H1 (cell line): ENCODE data around the gene SELENOF. TPM values are rescaled to one million over a fixed set of nuclear protein-coding genes. Genes with fewer than 3 reads are reported as not detected.

Source experiments
- CTCF ChIA-PET: fragments of 300-600 bp; sonication (Branson Sonifier 250); formaldehyde crosslinking; loops from one replicate; lab custom pipeline; 2021; ENCODE audit not compliant: partially characterized antibody; lab: Charles Lee
- POLR2A ChIA-PET: fragments of 300-600 bp; sonication (Branson Sonifier 250); formaldehyde crosslinking; loops from one replicate; lab custom pipeline; 2021; ENCODE audit warnings: inconsistent platforms; ENCODE audit not compliant: partially characterized antibody; lab: Charles Lee
- DNase-seq, 2 experiments: peaks; one replicate each; pipeline versions ENCODE4 v3.0.0 to v3.0.0-alpha.2; 2010 to 2022; ENCODE audit warnings: low spot score in 2 of 2, low read depth in 1 of 2, mixed read lengths in 1 of 2
- FAIRE-seq: peaks from 2 replicates; lab custom pipeline; 2011; peaks lifted over from hg19 to GRCh38; lab: Jason Lieb, UNC
- H2AFZ ChIP-seq: 2 replicates; pipeline ENCODE4 v1.8.1; 2012; ENCODE audit warnings: low read length, inconsistent platforms
- H2AK5ac ChIP-seq: 2 replicates; pipeline ENCODE4 v1.6.1; 2013; ENCODE audit warnings: low read depth, low read length
- H2BK120ac ChIP-seq: replicated peaks from 2 replicates; pipeline ENCODE3; 2013; ENCODE audit warnings: low read depth, low read length, inconsistent platforms
- H2BK12ac ChIP-seq: 2 replicates; pipeline ENCODE4 v1.6.1; 2013; ENCODE audit warnings: low read depth, low read length
- H2BK15ac ChIP-seq: 2 replicates; pipeline ENCODE4 v1.6.1; 2013; ENCODE audit warnings: low read length
- H2BK20ac ChIP-seq: 2 replicates; pipeline ENCODE4 v1.6.1; 2013; ENCODE audit warnings: low read length
- H2BK5ac ChIP-seq: 2 replicates; pipeline ENCODE4 v1.6.1; 2013; ENCODE audit warnings: low read depth, low read length
- H3K14ac ChIP-seq: 2 replicates; pipeline ENCODE4 v1.6.1; 2013; ENCODE audit warnings: inconsistent platforms; ENCODE audit not compliant: insufficient read length
- H3K18ac ChIP-seq: 2 replicates; pipeline ENCODE4 v1.6.1; 2013; ENCODE audit warnings: low read length; ENCODE audit errors: extremely low read depth
- H3K23ac ChIP-seq: 2 replicates; pipeline ENCODE4 v1.6.1; 2013; ENCODE audit warnings: inconsistent platforms; ENCODE audit not compliant: insufficient read length
- H3K23me2 ChIP-seq: 2 replicates; pipeline ENCODE4 v1.6.1; 2013; ENCODE audit warnings: low read depth, low read length
- H3K27ac ChIP-seq: 2 replicates; pipeline ENCODE4 v1.6.1; 2011; ENCODE audit warnings: low read depth, low read length, inconsistent platforms
- H3K27me3 ChIP-seq, 4 experiments: replicated peaks in 1 of 4; 1 replicate in 1 of 4; 2 replicates in 3 of 4; pipeline versions ENCODE4 v1.6.1 to v1.8.1; 2011 to 2013; ENCODE audit warnings: low read length in 3 of 4, mild to moderate bottlenecking in 3 of 4, inconsistent platforms in 2 of 4, mixed read lengths in 2 of 4, moderate library complexity in 1 of 4; ENCODE audit not compliant: control insufficient read depth in 3 of 4, insufficient read depth in 3 of 4; ENCODE audit errors: extremely low read depth in 1 of 4
- H3K36me3 ChIP-seq, 4 experiments: 2 replicates each; pipeline versions ENCODE4 v1.6.1 to v1.8.1; 2011 to 2013; ENCODE audit warnings: mild to moderate bottlenecking in 4 of 4, low read length in 3 of 4, moderate library complexity in 2 of 4, control low read depth in 1 of 4, inconsistent platforms in 1 of 4; ENCODE audit not compliant: insufficient read depth in 4 of 4, control insufficient read depth in 2 of 4
- H3K4ac ChIP-seq: replicated peaks from 2 replicates; pipeline ENCODE3; 2013; ENCODE audit warnings: low read length, low read depth, mixed read lengths, inconsistent platforms; ENCODE audit not compliant: insufficient read length
- H3K4me1 ChIP-seq, 4 experiments: replicated peaks in 1 of 4; 1 replicate in 1 of 4; 2 replicates in 3 of 4; pipeline versions ENCODE4 v1.6.1 to v1.8.1; 2011 to 2013; ENCODE audit warnings: low read length in 3 of 4, inconsistent platforms in 2 of 4, mixed read lengths in 1 of 4; ENCODE audit not compliant: insufficient read depth in 4 of 4, control insufficient read depth in 3 of 4
- H3K4me2 ChIP-seq, 2 experiments: 2 replicates each; pipeline versions ENCODE4 v1.6.1 to v1.8.1; 2011 to 2013; ENCODE audit warnings: low read depth in 2 of 2, low read length in 2 of 2, control low read depth in 1 of 2, inconsistent platforms in 1 of 2, mild to moderate bottlenecking in 1 of 2; ENCODE audit not compliant: insufficient read depth in 1 of 2
- H3K4me3 ChIP-seq, 4 experiments: fragments of 200-600, 300-600 bp in 1 of 4; sonication (generic), shearing (Covaris generic), sonication (Bioruptor Twin) in 1 of 4; 2 replicates each; pipeline versions ENCODE4 v1.5.1 to v1.8.1; 2011 to 2016; ENCODE audit warnings: low read length in 4 of 4, low read depth in 3 of 4, control low read depth in 2 of 4, inconsistent platforms in 2 of 4, mild to moderate bottlenecking in 2 of 4, mixed read lengths in 1 of 4, moderate library complexity in 1 of 4; ENCODE audit not compliant: insufficient read depth in 2 of 4; ENCODE audit errors: extremely low read depth in 1 of 4
- H3K56ac ChIP-seq: replicated peaks from 2 replicates; pipeline ENCODE3; 2013; ENCODE audit warnings: low read depth, mild to moderate bottlenecking, mixed read lengths, low read length, inconsistent platforms; ENCODE audit not compliant: insufficient read length
- H3K79me1 ChIP-seq: 2 replicates; pipeline ENCODE4 v1.6.1; 2013; ENCODE audit warnings: low read depth, low read length, control low read depth
- H3K79me2 ChIP-seq, 2 experiments: 2 replicates each; pipeline versions ENCODE4 v1.6.1 to v1.8.1; 2012 to 2013; ENCODE audit warnings: low read length in 2 of 2, mild to moderate bottlenecking in 2 of 2, inconsistent platforms in 1 of 2; ENCODE audit not compliant: insufficient read depth in 2 of 2, control insufficient read depth in 1 of 2
- H3K9ac ChIP-seq, 4 experiments: replicated peaks in 1 of 4; 1 replicate in 1 of 4; 2 replicates in 3 of 4; pipeline versions ENCODE4 v1.6.1 to v1.8.1; 2011 to 2013; ENCODE audit warnings: low read depth in 3 of 4, low read length in 3 of 4, control low read depth in 2 of 4, mild to moderate bottlenecking in 2 of 4, moderate library complexity in 2 of 4, inconsistent platforms in 1 of 4; ENCODE audit errors: extremely low read depth in 1 of 4
- H3K9me3 ChIP-seq, 2 experiments: 2 replicates each; pipeline versions ENCODE4 v1.6.1 to v1.8.1; 2012 to 2013; ENCODE audit warnings: mild to moderate bottlenecking in 2 of 2, moderate library complexity in 2 of 2, control low read depth in 1 of 2, inconsistent platforms in 1 of 2, low read depth in 1 of 2, low read length in 1 of 2, mixed read lengths in 1 of 2; ENCODE audit not compliant: insufficient read depth in 2 of 2
- H4K20me1 ChIP-seq, 2 experiments: replicated peaks in 1 of 2; 2 replicates each; pipeline versions ENCODE3 to v1.8.1; 2011 to 2013; ENCODE audit warnings: inconsistent platforms in 2 of 2, low read length in 2 of 2, mild to moderate bottlenecking in 1 of 2; ENCODE audit not compliant: insufficient read depth in 2 of 2, control insufficient read depth in 1 of 2
- H4K5ac ChIP-seq: 2 replicates; pipeline ENCODE4 v1.6.1; 2013; ENCODE audit warnings: low read length, low read depth, mixed read lengths, inconsistent platforms; ENCODE audit not compliant: insufficient read length
- H4K8ac ChIP-seq: 2 replicates; pipeline ENCODE4 v1.8.0; 2013; ENCODE audit warnings: mild to moderate bottlenecking, moderate library complexity, low read length, inconsistent platforms; ENCODE audit not compliant: insufficient read depth; ENCODE audit errors: extremely low read depth
- H4K91ac ChIP-seq: replicated peaks from 2 replicates; pipeline ENCODE3; 2013; ENCODE audit warnings: low read length, mixed read lengths, inconsistent platforms; ENCODE audit not compliant: insufficient read length
- ASH2L ChIP-seq: fragments of 200-600, 300-600 bp; sonication (generic); IDR thresholded peaks from one replicate; pipeline ENCODE4 v1.7.1; 2017; ENCODE audit warnings: low read length
- CHD1 ChIP-seq: IDR thresholded peaks from 2 replicates; pipeline ENCODE4 v1.6.1; 2012; ENCODE audit warnings: low read depth, low read length, improper control_type of control experiment
- POLR2A ChIP-seq, 2 experiments: IDR thresholded peaks; 1 replicate in 1 of 2; 2 replicates in 1 of 2; pipeline ENCODE4 v1.6.1; 2011; ENCODE audit warnings: low read depth in 2 of 2, low read length in 2 of 2, mild to moderate bottlenecking in 2 of 2; ENCODE audit errors: control extremely low read depth in 1 of 2
- SAP30 ChIP-seq: fragments of 300-600 bp; sonication (generic); IDR thresholded peaks from 2 replicates; pipeline ENCODE4 v1.7.1; 2012; ENCODE audit warnings: low read length, moderate library complexity, mild to moderate bottlenecking, inconsistent platforms; ENCODE audit not compliant: insufficient read depth, insufficient replicate concordance
- SP1 ChIP-seq: IDR thresholded peaks from 2 replicates; pipeline ENCODE4 v1.6.1; 2011; ENCODE audit warnings: low read depth, low read length
- TAF1 ChIP-seq: IDR thresholded peaks from 2 replicates; pipeline ENCODE4 v1.6.1; 2011; ENCODE audit warnings: mild to moderate bottlenecking, low read depth, low read length
- WGBS, 2 experiments: shearing (Covaris generic) in 1 of 2; methylation state at CpG; one replicate each; pipeline versions ENCODE4 v1.1.6 to v1.1.7; 2013 to 2015; ENCODE audit warnings: low lambda C conversion rate in 2 of 2, mixed read lengths in 2 of 2, inconsistent platforms in 1 of 2, low coverage in 1 of 2, missing lambda C conversion rate in 1 of 2; ENCODE audit not compliant: insufficient replicate concordance in 2 of 2, insufficient coverage in 1 of 2, insufficient read length in 1 of 2; ENCODE audit errors: extremely low coverage in 1 of 2, missing lambda C conversion rate in 1 of 2; 5-methylcytosine and 5-hydroxymethylcytosine counted together
- polyA plus RNA-seq, 7 experiments: library from polyadenylated mRNA; depleted of rRNA in 3 of 7; stranded (reverse) in 5 of 7; unstranded in 2 of 7; fragments of >200 nt in 5 of 7; fragments of 200-250 nt in 2 of 7; gene quantifications; 1 replicate in 5 of 7; 2 replicates in 1 of 7; 4 replicates in 1 of 7; pipeline versions ENCODE4 v1.2.1 to v1.2.3, GENCODE V29; 2011 to 2013; ENCODE audit warnings: missing spikeins in 2 of 7, mixed read lengths in 2 of 7
- total RNA-seq: library from RNA; stranded (reverse); fragmentation: NEBNext Ultra II Directional; extraction: Animal tissue kit (Norgen Biotek cat#: 25700); gene quantifications from 2 replicates; pipeline ENCODE4 v1.2.1, GENCODE V29; 2021
- TF ChIP-seq, protein P1 (sequence below): IDR thresholded peaks from 2 replicates; pipeline ENCODE4 v1.6.1; 2012; ENCODE audit warnings: low read length, inconsistent platforms
- TF ChIP-seq, protein P2 (sequence below): IDR thresholded peaks from 2 replicates; pipeline ENCODE4 v1.6.1; 2011; ENCODE audit warnings: low read depth, mild to moderate bottlenecking, low read length; ENCODE audit not compliant: insufficient read depth

The SELENOF gene
- total and polyA plus RNA-seq, 2 of the 8 experiments (the other 6 are each of a cell fraction or from before 2014, with no cell fraction given), result 70.7 to 163 TPM

- DNase-seq (no peak), FAIRE-seq (peak; percentile 73)
- H3K4me2 ChIP-seq, result peak overlapping the region; percentile 55 to 58
- no peak overlapping the region for H4K91ac ChIP-seq
- no peak overlapping the region for H4K8ac ChIP-seq
- H2BK12ac ChIP-seq, result peak overlapping the region; percentile 82; the same call in 1 of the 2 replicates
- no peaks in the 10 kb centered on the region for H3K36me3 ChIP-seq
- ChIA-PET CTCF (interaction anchor here (0.5 to 1.1 kb wide), 3 partner anchors 24 to 43 kb away, joined by 3 to 4 read pairs (median 3); no protein-coding TSS in a partner anchor), POLR2A (interaction anchor here (0.9 to 7.5 kb wide), 3 partner anchors 19 to 119 kb away, joined by 3 to 49 read pairs (median 3); partner anchors contain the start of genes HS2ST1 and SELENOF)
- no peaks in the 10 kb centered on the region for H4K20me1 ChIP-seq
- H2AK5ac ChIP-seq, result no peak overlapping the region
- no peaks in the 10 kb centered on the region for H3K23me2 ChIP-seq
- peak overlapping the region; percentile 35 for H3K56ac ChIP-seq
- H3K23ac ChIP-seq, result no peak overlapping the region
- no peaks in the 10 kb centered on the region for H3K27me3 ChIP-seq
- H3K79me2 ChIP-seq, result peaks cover 0 to 94% of the 10 kb centered on the region in 2 experiments; a peak in 2 of 4 replicates
- WGBS, 2 experiments, result 51% methylated on average over 7 of the region's 7 CpGs; no CpG with 5 or more reads in 1 of the 2 experiments
- no peak overlapping the region for H3K4ac ChIP-seq
- no peak for TF ChIP-seq SAP30
- TF ChIP-seq, protein P1, sequence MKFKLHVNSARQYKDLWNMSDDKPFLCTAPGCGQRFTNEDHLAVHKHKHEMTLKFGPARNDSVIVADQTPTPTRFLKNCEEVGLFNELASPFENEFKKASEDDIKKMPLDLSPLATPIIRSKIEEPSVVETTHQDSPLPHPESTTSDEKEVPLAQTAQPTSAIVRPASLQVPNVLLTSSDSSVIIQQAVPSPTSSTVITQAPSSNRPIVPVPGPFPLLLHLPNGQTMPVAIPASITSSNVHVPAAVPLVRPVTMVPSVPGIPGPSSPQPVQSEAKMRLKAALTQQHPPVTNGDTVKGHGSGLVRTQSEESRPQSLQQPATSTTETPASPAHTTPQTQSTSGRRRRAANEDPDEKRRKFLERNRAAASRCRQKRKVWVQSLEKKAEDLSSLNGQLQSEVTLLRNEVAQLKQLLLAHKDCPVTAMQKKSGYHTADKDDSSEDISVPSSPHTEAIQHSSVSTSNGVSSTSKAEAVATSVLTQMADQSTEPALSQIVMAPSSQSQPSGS, result no peak
- TF ChIP-seq ASH2L, result peak; percentile 72
- 0 out of 3 replicates have a peak, but pooled peaks of 1 of the 2 experiments have one; percentile 10 for TF ChIP-seq POLR2A (IDR thresholded peaks at IDR 0.05; ENCODE audit: control extremely low read depth in 1 of 2, low read depth in 2 of 2, low read length in 2 of 2)
- TF ChIP-seq, protein P2, sequence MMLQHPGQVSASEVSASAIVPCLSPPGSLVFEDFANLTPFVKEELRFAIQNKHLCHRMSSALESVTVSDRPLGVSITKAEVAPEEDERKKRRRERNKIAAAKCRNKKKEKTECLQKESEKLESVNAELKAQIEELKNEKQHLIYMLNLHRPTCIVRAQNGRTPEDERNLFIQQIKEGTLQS, result no peak
- TF ChIP-seq SP1, result peak; percentile 48; the same call in 1 of the 2 replicates
- no peak for TF ChIP-seq CHD1
- TF ChIP-seq TAF1, result peak; percentile 41; the same call in 1 of the 2 replicates
- TF ChIP-seq, all 59 proteins: peak for 4
- Histone ChIP-seq H3K4me1 (peaks cover 1 to 10% (median 7%) of the 10 kb centered on the region in 4 experiments; a peak in 4 of 7 replicates), H2BK5ac (peak overlapping the region; percentile 76), H3K79me1 (no peaks in the 10 kb centered on the region), H4K5ac (peak overlapping the region; percentile 24), H3K27ac (peak overlapping the region; percentile 81), H3K9ac (peak overlapping the region in 3 of 4 experiments; percentile 9 to 41 (median 17); a peak in 1 of 7 replicates), H2AFZ (no peak overlapping the region), H3K9me3 (no peaks in the 10 kb centered on the region), H3K14ac (no peak overlapping the region), H2BK120ac (peak overlapping the region; percentile 13), H3K4me3 (peak overlapping the region in 2 of 4 experiments; percentile 4 to 38; a peak in 4 of 8 replicates), H3K18ac (0 out of 2 replicates have a peak overlapping the region, but pooled peaks have one; percentile 20), H2BK20ac (0 out of 2 replicates have a peak overlapping the region, but pooled peaks have one; percentile 62), H2BK15ac (no peak overlapping the region)
Measured at GRCh38 chr1:86933562-86934377, 19.8 kb upstream of the SELENOF start.
